ENCODE measurements around the gene ADAMTS19.

The ADAMTS19 gene

GRCh38 chr5:129496421-129496820 lies 36.3 kb downstream of the ADAMTS19 start:
- H3K27me3 ChIP-seq (ENCODE audit: insufficient read depth, poor library complexity, severe bottlenecking), result no peaks in the 10 kb centered on the region
- no peak overlapping the region for H3K27ac ChIP-seq (replicated peaks)
- no peak overlapping the region for H3K4me3 ChIP-seq (replicated peaks; ENCODE audit: insufficient read depth, low read length)
- TF ChIP-seq POLR2AphosphoS5 (IDR thresholded peaks at IDR 0.05; ENCODE audit: low read depth) (no peak), SPI1 (IDR thresholded peaks at IDR 0.05; ENCODE audit: borderline replicate concordance, low read depth) (no peak), CTCF (IDR thresholded peaks at IDR 0.05; ENCODE audit: insufficient read depth, low read length) (no peak)
- TF ChIP-seq, protein P1, sequence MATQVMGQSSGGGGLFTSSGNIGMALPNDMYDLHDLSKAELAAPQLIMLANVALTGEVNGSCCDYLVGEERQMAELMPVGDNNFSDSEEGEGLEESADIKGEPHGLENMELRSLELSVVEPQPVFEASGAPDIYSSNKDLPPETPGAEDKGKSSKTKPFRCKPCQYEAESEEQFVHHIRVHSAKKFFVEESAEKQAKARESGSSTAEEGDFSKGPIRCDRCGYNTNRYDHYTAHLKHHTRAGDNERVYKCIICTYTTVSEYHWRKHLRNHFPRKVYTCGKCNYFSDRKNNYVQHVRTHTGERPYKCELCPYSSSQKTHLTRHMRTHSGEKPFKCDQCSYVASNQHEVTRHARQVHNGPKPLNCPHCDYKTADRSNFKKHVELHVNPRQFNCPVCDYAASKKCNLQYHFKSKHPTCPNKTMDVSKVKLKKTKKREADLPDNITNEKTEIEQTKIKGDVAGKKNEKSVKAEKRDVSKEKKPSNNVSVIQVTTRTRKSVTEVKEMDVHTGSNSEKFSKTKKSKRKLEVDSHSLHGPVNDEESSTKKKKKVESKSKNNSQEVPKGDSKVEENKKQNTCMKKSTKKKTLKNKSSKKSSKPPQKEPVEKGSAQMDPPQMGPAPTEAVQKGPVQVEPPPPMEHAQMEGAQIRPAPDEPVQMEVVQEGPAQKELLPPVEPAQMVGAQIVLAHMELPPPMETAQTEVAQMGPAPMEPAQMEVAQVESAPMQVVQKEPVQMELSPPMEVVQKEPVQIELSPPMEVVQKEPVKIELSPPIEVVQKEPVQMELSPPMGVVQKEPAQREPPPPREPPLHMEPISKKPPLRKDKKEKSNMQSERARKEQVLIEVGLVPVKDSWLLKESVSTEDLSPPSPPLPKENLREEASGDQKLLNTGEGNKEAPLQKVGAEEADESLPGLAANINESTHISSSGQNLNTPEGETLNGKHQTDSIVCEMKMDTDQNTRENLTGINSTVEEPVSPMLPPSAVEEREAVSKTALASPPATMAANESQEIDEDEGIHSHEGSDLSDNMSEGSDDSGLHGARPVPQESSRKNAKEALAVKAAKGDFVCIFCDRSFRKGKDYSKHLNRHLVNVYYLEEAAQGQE (IDR thresholded peaks at IDR 0.05; ENCODE audit: insufficient replicate concordance, low read depth), result no peak
- DNase-seq (ENCODE audit: low read depth in 1 of 2, low spot score in 1 of 2), result no peak

DNA sequence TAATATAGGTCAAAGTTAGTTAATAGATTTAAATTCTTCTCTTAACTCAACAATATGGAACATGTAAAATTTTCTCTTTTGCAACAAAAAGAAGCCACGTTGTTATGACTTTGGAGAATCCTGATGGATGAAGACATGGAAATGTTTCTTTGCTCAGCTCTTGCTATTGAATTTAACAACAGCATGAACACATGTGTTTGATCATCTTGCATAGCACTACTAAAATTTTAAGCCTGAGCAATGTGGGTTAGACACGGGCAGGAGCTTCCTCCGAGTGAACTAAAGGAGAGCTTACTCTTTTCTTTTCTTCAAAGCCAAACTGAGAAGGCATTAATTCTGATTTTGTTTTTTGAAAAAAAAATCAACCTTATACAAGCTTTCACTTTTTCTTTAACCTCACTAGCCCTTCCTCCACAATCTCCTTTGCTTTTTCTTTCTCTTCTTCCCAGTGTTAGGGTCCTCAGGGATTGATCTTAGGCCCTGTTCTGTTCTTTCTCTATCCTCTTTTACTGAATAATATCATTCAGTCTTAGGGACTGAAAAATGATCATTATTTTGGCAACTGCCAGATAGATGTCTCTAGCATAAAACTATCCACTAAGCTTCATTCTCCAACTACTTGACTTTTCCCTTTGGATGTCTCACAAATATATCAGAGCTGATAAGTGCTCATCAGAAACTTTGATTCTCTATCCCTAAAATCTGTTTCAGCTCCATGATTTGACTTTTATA lies 36.9 kb downstream of the ADAMTS19 start:
- no peak for DNase-seq (ENCODE audit: low read depth in 1 of 2, low spot score in 1 of 2)
- Histone ChIP-seq H3K27me3 (ENCODE audit: insufficient read depth, poor library complexity, severe bottlenecking) (no peaks in the 10 kb centered on the region), H3K27ac (replicated peaks) (no peak overlapping the region), H3K4me3 (replicated peaks; ENCODE audit: insufficient read depth, low read length) (no peak overlapping the region)
- TF ChIP-seq, protein P1 (IDR thresholded peaks at IDR 0.05; ENCODE audit: insufficient replicate concordance, low read depth), result no peak
- no peak for TF ChIP-seq GABPA (IDR thresholded peaks at IDR 0.05; ENCODE audit: low read depth)
- TF ChIP-seq CTCF (IDR thresholded peaks at IDR 0.05; ENCODE audit: insufficient read depth, low read length), result no peak
- no peak for TF ChIP-seq POLR2AphosphoS5 (IDR thresholded peaks at IDR 0.05; ENCODE audit: low read depth)

- Histone ChIP-seq H3K27ac (replicated peaks) (no peak overlapping the region), H3K27me3 (ENCODE audit: insufficient read depth, poor library complexity, severe bottlenecking) (no peaks in the 10 kb centered on the region), H3K4me3 (replicated peaks; ENCODE audit: insufficient read depth, low read length) (no peak overlapping the region)
- TF ChIP-seq CTCF (IDR thresholded peaks at IDR 0.05; ENCODE audit: insufficient read depth, low read length), result no peak
- TF ChIP-seq, protein P1 (IDR thresholded peaks at IDR 0.05; ENCODE audit: insufficient replicate concordance, low read depth), result no peak
- TF ChIP-seq POLR2AphosphoS5 (IDR thresholded peaks at IDR 0.05; ENCODE audit: low read depth), result no peak
- no peak for TF ChIP-seq GABPA (IDR thresholded peaks at IDR 0.05; ENCODE audit: low read depth)
- TF ChIP-seq SPI1 (IDR thresholded peaks at IDR 0.05; ENCODE audit: borderline replicate concordance, low read depth), result no peak
- no peak for DNase-seq (ENCODE audit: low read depth in 1 of 2, low spot score in 1 of 2)
Observed at GRCh38 chr5:129499208-129499852, 39.2 kb downstream of the ADAMTS19 start.
